Activated CD4-positive, alpha-beta T cell treated with anti-CD3 and anti-CD28 coated beads for 36 hours (primary cell): ENCODE data around the gene SLC29A1. TPM values are rescaled to one million over a fixed set of nuclear protein-coding genes. Genes with fewer than 3 reads are reported as not detected.

Experiments
- ATAC-seq: fragments of 200-7000 bp; cut with Tn5 transposase; one replicate; pipeline ENCODE4 v1.10.0; 2021; ENCODE audit warnings: mild to moderate bottlenecking, moderate library complexity
- CTCF ChIA-PET: fragments of 350-600 bp; sonication (Branson Sonifier 250); formaldehyde crosslinking; loops from one replicate; lab custom pipeline; 2021; ENCODE audit warnings: antibody characterized with exemption; lab: Charles Lee
- POLR2A ChIA-PET: fragments of 350-600 bp; sonication (Branson Sonifier 250); formaldehyde crosslinking; loops from one replicate; lab custom pipeline; 2021; ENCODE audit warnings: antibody characterized with exemption, inconsistent platforms; lab: Charles Lee
- DNase-seq: peaks from one replicate; pipeline ENCODE4 v3.0.0-alpha.2; 2020
- H3K27ac Mint-ChIP-seq: one replicate; pipeline ENCODE4 v1.8.0; 2021; ENCODE audit warnings: mixed read lengths
- H3K27me3 Mint-ChIP-seq: one replicate; pipeline ENCODE4 v1.8.0; 2021; ENCODE audit warnings: mixed read lengths
- H3K36me3 Mint-ChIP-seq: one replicate; pipeline ENCODE4 v1.8.0; 2021; ENCODE audit warnings: low read depth, mixed read lengths
- H3K4me1 Mint-ChIP-seq: one replicate; pipeline ENCODE4 v1.8.0; 2021; ENCODE audit warnings: mixed read lengths
- H3K4me3 Mint-ChIP-seq: one replicate; pipeline ENCODE4 v1.8.0; 2021; ENCODE audit warnings: mild to moderate bottlenecking, moderate library complexity, mixed read lengths
- H3K9me3 Mint-ChIP-seq: one replicate; pipeline ENCODE4 v1.8.0; 2021; ENCODE audit warnings: low read depth, mixed read lengths
- intact Hi-C, 2 experiments: fragments of 100-400 bp; cut with DNase I in 1 of 2; cut with micrococcal nuclease in 1 of 2; formaldehyde crosslinking; loops; one replicate each; pipeline versions ENCODE4 v1.14.2 to v1.15.1; 2022 to 2024; cut with DNase I, micrococcal nuclease
- total RNA-seq, 2 experiments: library from RNA; stranded (reverse); gene quantifications; one replicate each; pipeline ENCODE4 v1.2.3, GENCODE V29; 2021

The SLC29A1 gene
- total RNA-seq, 2 experiments from 2014 or later = 59.8 to 98.3 TPM

- ChIA-PET POLR2A (interaction anchor here (0.6 to 1.1 kb wide), 3 partner anchors 15 to 822 kb away, joined by 4 to 5 read pairs (median 5); partner anchors contain the start of gene ABCC10), CTCF (interaction anchor here (0.7 to 4.9 kb wide), 2 partner anchors 7 to 29 kb away, joined by 3 to 40 read pairs; partner anchors contain the start of gene SLC35B2)
- DNase-seq (no peak), ATAC-seq (no peak)
- H3K9me3 Mint-ChIP-seq = no peaks in the 10 kb centered on the region
- intact Hi-C loops = loop anchor here (5.0 to 10.0 kb wide), 4 partner anchors 477 to 1126 kb away; partner anchors contain the start of genes POLH (in 1 of the 2), POLR1C (in 1 of the 2), SUPT3H (in 1 of the 2) and VEGFA (in 1 of the 2)
- H3K4me3 Mint-ChIP-seq = peak overlapping the region; percentile 97
- H3K27ac Mint-ChIP-seq = peak overlapping the region; percentile 99
- peaks cover 73% of the 10 kb centered on the region for H3K36me3 Mint-ChIP-seq
- no peaks in the 10 kb centered on the region for H3K27me3 Mint-ChIP-seq
- peaks cover 56% of the 10 kb centered on the region for H3K4me1 Mint-ChIP-seq
These were observed 25.8 kb downstream of the SLC29A1 start for GRCh38 chr6:44249082-44249748.

GRCh38 chr6:44250067-44250717 lies 26.8 kb downstream of the SLC29A1 start:
- peaks cover 62% of the 10 kb centered on the region for H3K4me1 Mint-ChIP-seq
- peaks cover 82% of the 10 kb centered on the region for H3K36me3 Mint-ChIP-seq
- peak overlapping the region; percentile 97 for H3K4me3 Mint-ChIP-seq
- intact Hi-C loops = no loop called here
- H3K27ac Mint-ChIP-seq = peak overlapping the region; percentile 99
- no peaks in the 10 kb centered on the region for H3K9me3 Mint-ChIP-seq
- POLR2A ChIA-PET = no interaction called here
- DNase-seq (no peak), ATAC-seq (no peak)
- CTCF ChIA-PET = interaction anchor here (2.1 kb wide), 1 partner anchor 78 kb away, joined by 10 read pairs; no protein-coding TSS in a partner anchor
- H3K27me3 Mint-ChIP-seq = no peaks in the 10 kb centered on the region

- peaks cover 62% of the 10 kb centered on the region for H3K4me1 Mint-ChIP-seq
- peak overlapping the region; percentile 99 for H3K27ac Mint-ChIP-seq
- ChIA-PET CTCF (interaction anchor here (1.3 to 2.1 kb wide), 3 partner anchors 15 to 79 kb away, joined by 4 to 10 read pairs (median 6); no protein-coding TSS in a partner anchor), POLR2A (interaction anchor here (0.5 to 0.6 kb wide), 2 partner anchors 56 to 1069 kb away, joined by 3 read pairs; partner anchors contain the start of gene CUL9)
- H3K27me3 Mint-ChIP-seq = no peaks in the 10 kb centered on the region
- H3K9me3 Mint-ChIP-seq = no peaks in the 10 kb centered on the region
- ATAC-seq (no peak), DNase-seq (no peak)
- peaks cover 82% of the 10 kb centered on the region for H3K36me3 Mint-ChIP-seq
- intact Hi-C loops = no loop called here
- peak overlapping the region; percentile 97 for H3K4me3 Mint-ChIP-seq
These were observed 27.3 kb downstream of the SLC29A1 start for GRCh38 chr6:44250718-44251123.

- ChIA-PET CTCF (interaction anchor here (1.3 to 3.0 kb wide), 4 partner anchors 10 to 80 kb away, joined by 4 to 10 read pairs (median 8); no protein-coding TSS in a partner anchor), POLR2A (interaction anchor here (0.7 to 0.9 kb wide), 2 partner anchors 60 to 152 kb away, joined by 3 read pairs; no protein-coding TSS in a partner anchor)
- intact Hi-C loops = no loop called here
- ATAC-seq (no peak), DNase-seq (no peak)
- Mint-ChIP-seq H3K27ac (peak overlapping the region; percentile 44), H3K36me3 (peaks cover 82% of the 10 kb centered on the region), H3K4me1 (peaks cover 70% of the 10 kb centered on the region), H3K27me3 (no peaks in the 10 kb centered on the region), H3K4me3 (peak overlapping the region; percentile 97), H3K9me3 (no peaks in the 10 kb centered on the region)
These were observed 28.5 kb downstream of the SLC29A1 start for GRCh38 chr6:44251576-44252524.

GRCh38 chr6:44253307-44254101 lies 30.1 kb downstream of the SLC29A1 start:
- Mint-ChIP-seq H3K9me3 (no peaks in the 10 kb centered on the region), H3K27me3 (no peaks in the 10 kb centered on the region), H3K36me3 (peaks cover 75% of the 10 kb centered on the region), H3K4me3 (peak overlapping the region; percentile 97), H3K27ac (peak overlapping the region; percentile 17), H3K4me1 (peaks cover 79% of the 10 kb centered on the region)
- POLR2A ChIA-PET = interaction anchor here (1.2 to 3.7 kb wide), 3 partner anchors 9 to 29 kb away, joined by 3 to 28 read pairs (median 7); partner anchors contain the start of gene SLC29A1
- CTCF ChIA-PET = interaction anchor here (0.6 to 3.0 kb wide), 10 partner anchors 9 to 157 kb away, joined by 3 to 9 read pairs (median 4); no protein-coding TSS in a partner anchor
- intact Hi-C loops = no loop called here
- ATAC-seq (peak; percentile 24), DNase-seq (peak; percentile 81)

GRCh38 chr6:44254191-44255104 lies 31.1 kb downstream of the SLC29A1 start:
- ATAC-seq = no peak
- Mint-ChIP-seq H3K36me3 (peaks cover 70% of the 10 kb centered on the region), H3K27me3 (no peaks in the 10 kb centered on the region), H3K27ac (peak overlapping the region; percentile 90), H3K9me3 (no peaks in the 10 kb centered on the region), H3K4me1 (peaks cover 74% of the 10 kb centered on the region), H3K4me3 (peak overlapping the region; percentile 26)
- intact Hi-C loops = no loop called here
- CTCF ChIA-PET = interaction anchor here (0.8 to 3.1 kb wide), 13 partner anchors 8 to 158 kb away, joined by 3 to 40 read pairs (median 4); partner anchors contain the start of gene HSP90AB1
- POLR2A ChIA-PET = interaction anchor here (0.5 to 4.3 kb wide), 6 partner anchors 8 to 85 kb away, joined by 3 to 70 read pairs (median 6); partner anchors contain the start of genes HSP90AB1 and SLC29A1
- DNase-seq = no peak

GRCh38 chr6:44255105-44255808 lies 31.9 kb downstream of the SLC29A1 start:
- Mint-ChIP-seq H3K27ac (peak overlapping the region; percentile 90), H3K9me3 (no peaks in the 10 kb centered on the region), H3K36me3 (peaks cover 62% of the 10 kb centered on the region), H3K4me1 (peaks cover 66% of the 10 kb centered on the region), H3K4me3 (peak overlapping the region; percentile 83), H3K27me3 (no peaks in the 10 kb centered on the region)
- no peak for ATAC-seq
- ChIA-PET CTCF (interaction anchor here (0.7 to 3.1 kb wide), 9 partner anchors 7 to 181 kb away, joined by 3 to 40 read pairs (median 4); partner anchors contain the start of gene HSP90AB1), POLR2A (interaction anchor here (1.4 to 4.3 kb wide), 5 partner anchors 7 to 84 kb away, joined by 3 to 70 read pairs (median 7); partner anchors contain the start of genes HSP90AB1 and SLC29A1)
- peak; percentile 38 for DNase-seq
- intact Hi-C loops = no loop called here

GRCh38 chr6:44255871-44256774 lies 32.7 kb downstream of the SLC29A1 start:
- no peaks in the 10 kb centered on the region for H3K27me3 Mint-ChIP-seq
- ATAC-seq = peak; percentile 5
- DNase-seq = no peak
- H3K9me3 Mint-ChIP-seq = no peaks in the 10 kb centered on the region
- ChIA-PET POLR2A (interaction anchor here (0.7 to 4.3 kb wide), 5 partner anchors 9 to 83 kb away, joined by 3 to 70 read pairs (median 4); partner anchors contain the start of genes HSP90AB1 and SLC29A1), CTCF (interaction anchor here (0.5 to 3.1 kb wide), 26 partner anchors 8 to 182 kb away, joined by 3 to 40 read pairs (median 4); partner anchors contain the start of genes AARS2, HSP90AB1 and SLC29A1)
- peak overlapping the region; percentile 83 for H3K4me3 Mint-ChIP-seq
- peaks cover 61% of the 10 kb centered on the region for H3K4me1 Mint-ChIP-seq
- peaks cover 58% of the 10 kb centered on the region for H3K36me3 Mint-ChIP-seq
- H3K27ac Mint-ChIP-seq = peak overlapping the region; percentile 90
- intact Hi-C loops = loop anchor here (2.0 kb wide), 2 partner anchors 33 to 159 kb away; partner anchors contain the start of gene SLC29A1 (in 1 of the 2)
